SHP77 treated with DMSO at 0.1 percent for 48 hours (cell line): ENCODE measurements around the gene ALK.

Source experiments
- DNase-seq: peaks from one replicate; lab custom pipeline; 2025; lab: John Stamatoyannopoulos, UW

The ALK gene

DNA sequence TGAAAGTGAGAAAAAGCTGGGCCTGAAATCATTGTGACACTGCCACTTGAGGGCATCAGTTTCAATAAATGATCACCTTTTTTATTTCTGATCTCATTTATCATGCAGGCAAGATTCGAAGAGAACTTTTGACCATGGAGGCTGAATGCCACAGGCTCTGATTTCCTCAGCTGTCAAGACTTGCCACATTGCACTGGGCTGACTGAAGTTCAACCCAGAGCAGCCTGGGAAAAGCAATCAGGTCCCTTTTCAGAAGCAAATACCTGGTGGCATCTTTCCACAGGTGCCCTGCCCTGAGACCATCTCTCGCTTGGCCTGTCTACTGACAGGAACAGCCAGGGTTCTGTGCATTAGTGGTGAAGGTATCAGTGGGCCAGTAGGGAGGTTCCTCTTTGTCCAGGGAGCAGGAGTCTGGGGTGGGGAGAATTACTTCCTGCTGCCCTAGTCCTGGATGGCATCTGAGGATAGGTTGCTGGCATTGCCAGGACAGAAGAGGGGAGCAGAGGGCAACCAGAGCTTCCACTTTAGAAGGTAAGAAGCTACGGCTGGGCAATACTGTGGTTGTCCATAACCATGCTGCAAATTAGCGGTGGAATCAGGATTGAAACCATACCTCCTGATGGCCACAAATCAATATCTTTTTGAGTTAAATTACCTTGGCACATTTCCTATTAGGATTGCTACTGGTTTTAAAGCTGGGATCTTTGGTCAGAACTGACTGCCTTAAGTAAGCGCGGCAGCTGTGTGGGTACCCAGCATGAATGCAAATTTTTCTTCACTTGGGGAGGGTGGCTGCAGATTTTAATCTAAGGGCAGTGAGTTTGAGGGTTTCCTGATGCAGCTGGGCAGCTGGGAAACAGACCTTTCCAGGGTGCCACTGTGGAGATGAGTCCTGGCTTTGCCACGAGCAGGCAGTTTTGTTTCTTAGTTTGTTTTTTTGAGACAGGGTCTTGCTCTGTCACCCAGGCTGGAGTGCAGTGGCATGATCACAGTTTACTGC lies 394.5 kb downstream of the ALK start:
- DNase-seq: no peak

DNA sequence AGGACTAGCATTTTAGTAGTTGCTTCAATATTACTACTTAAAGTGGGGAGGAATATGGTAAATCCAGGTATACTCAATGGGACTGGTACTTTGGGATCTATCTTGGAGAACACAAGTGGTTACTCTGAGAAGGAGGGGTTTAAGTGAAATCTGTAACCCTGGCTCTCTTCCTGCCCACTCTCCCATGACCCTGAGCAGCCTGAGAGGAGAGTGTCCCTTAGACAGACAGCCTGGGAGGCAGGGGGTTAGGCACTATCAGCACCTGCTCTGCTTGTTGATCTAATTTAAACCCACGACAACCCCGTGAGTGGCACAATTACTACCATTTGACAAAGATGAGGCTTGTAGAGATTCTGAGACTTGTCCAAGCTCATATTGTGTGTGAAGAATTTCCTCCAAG lies 395.5 kb downstream of the ALK start:
- DNase-seq: no peak

DNA sequence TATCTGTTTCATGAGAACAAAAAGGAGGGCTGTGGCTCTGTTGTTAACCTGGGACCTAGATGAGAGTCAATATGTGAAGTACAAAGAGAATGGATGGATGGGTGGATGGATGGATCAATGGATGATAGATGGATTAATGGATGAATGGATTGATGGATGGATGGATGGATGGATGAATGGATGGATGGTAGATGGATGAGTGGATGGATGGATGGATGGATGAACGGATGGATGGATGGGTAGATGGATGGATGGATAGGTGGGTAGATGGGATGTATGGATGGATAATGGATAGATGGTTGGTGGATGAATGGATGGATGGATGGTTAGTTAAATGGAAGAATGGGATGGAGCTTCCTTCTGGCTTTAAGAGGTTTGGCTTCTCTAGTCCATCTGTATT lies 396.7 kb downstream of the ALK start:
- DNase-seq: no peak

DNA sequence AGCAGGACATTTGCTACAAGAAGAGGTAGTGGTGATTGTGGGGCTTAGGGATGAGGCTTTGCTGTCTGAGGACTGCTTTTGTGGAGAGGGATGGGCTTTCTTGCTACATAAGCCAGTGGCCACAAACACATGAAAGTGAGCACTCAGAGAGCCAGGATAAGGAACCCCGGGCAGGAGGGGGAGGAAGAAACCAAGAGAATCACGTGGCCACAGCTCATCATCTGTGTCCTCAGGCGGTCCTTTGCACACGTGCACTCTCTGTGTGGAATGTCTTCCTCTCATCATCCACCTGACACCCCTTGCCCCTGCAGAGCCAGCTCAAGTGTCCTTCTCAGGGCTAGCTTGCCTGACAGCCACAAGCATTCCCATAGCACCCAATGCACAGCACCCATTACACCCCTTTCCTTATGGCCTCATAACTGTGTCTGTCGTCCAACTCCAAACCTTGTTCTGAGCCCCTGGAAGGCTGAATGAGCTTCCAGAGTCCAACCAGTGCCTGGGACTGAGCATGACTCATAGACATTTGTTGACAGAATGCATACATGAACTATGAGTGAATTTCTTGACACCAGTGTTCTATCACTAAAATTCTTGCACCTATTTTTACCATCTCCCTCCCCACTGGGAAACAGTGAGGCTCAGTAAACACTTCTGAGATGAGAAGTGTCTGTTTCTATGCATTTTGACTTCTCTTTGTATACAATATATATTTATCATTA lies 398.3 kb downstream of the ALK start:
- DNase-seq: no peak

DNA sequence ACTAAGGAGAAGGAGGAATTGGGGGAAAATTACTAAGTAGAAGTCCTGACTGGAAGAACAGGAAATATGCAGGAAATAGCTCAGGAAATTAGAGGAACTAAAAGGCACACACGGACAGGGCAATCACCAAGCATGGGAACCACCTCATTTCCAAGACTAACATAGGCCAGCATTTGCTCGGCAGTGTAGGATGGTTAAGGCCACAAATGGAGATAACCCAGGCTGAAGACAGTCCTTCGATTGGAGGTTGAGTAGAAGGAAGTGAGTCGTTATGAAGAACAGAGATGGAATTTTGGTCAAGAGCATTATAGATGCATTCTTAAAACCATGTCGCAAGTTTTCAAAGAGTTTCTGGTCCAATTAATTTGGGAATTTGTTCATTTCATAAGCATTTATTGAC lies 401.4 kb downstream of the ALK start:
- no peak for DNase-seq

DNA sequence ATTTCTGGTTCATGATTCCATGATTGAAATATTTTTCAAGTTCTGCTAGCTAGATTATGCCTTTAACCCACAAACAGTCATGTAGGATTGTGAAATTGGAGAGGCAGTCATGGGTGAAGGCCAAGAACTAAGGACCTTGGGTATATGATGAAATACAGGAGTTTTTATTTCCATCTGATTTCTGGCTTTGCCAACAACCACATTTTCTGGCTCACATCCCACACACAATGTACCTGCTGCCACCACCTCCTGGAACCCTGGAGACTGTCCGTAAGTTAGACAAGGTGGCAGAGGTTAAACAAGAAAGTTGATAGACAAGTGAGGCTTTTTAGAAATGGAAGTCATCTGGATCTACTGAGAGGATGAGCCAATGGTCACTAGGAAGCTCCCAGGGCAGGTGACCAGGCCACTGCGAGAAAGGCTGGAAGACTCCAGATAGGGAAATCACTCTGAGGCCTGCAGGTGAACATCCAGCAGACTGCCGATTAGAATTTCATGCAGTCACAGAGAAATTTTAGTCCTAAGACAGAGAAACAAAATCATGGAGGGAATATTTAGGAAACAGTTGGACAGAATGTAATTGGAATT lies 402.0 kb downstream of the ALK start:
- no peak for DNase-seq

DNA sequence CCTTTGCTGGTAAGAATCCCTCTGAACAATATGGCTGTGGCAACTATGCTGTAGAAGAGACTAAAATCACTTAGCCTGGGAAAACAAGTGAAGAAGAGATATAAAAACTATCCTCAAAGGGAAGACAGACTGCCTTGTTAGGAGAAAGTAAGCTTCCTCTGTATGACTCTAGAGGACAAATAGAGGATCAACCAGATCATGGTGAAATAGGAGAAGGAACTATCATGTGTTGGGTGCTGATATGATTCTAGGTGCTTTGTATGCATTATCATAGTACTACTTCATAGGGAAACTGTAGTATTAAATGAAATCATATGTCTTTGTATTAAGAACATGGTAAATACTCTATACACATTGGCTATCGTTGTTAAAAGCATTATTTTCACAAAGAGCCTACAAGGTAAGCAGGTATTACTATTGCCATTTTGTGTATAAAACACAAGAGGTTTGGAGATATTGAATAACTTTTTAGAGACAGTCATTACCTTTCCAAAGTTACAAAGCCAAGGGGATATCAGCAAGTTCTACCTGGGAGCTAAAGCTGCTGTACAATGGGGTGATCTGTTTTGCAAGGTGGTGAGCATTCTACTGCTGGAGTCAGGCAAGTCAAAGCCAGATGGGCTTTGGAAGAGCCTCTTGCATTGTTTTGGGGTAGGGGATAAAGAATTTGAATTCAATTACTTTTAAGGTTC lies 402.6 kb downstream of the ALK start:
- DNase-seq: no peak

DNA sequence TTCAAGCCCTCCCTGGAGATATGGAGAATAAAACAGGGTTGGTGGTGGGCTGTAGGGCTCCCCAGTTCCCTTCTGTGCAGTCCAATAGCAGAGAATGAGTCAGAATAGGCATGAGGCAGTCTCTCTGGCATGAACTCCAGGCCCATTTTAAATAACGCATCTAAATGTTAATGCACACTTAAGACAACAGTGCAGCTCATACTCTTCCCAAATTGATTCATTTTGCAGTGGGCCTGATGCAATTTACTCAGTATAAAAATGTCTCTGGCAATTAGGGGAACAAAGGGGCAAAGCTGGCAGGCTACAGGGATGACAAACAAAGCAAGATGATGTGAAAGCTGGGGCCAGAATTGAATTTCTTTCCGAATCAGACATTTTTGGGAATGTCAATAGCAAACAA lies 403.4 kb downstream of the ALK start:
- no peak for DNase-seq

DNA sequence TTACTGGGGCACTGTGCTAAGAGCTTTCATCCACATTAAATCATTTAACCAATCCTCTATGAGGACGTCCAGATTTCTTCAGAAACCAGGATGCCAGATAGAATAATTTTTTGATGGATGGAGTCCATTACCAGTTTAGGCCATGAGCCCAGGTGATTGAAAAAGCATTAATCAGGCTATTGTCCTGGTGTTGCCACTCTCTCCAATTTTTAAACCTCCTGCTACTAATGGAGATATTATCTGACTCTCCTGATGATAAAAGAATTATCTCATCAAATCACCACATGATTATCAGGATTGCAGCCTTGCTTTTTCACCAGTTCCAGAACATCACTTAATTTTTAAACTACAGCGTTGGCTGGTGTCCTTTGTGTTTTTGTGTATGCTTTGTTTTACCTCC lies 404.0 kb downstream of the ALK start:
- no peak for DNase-seq

DNA sequence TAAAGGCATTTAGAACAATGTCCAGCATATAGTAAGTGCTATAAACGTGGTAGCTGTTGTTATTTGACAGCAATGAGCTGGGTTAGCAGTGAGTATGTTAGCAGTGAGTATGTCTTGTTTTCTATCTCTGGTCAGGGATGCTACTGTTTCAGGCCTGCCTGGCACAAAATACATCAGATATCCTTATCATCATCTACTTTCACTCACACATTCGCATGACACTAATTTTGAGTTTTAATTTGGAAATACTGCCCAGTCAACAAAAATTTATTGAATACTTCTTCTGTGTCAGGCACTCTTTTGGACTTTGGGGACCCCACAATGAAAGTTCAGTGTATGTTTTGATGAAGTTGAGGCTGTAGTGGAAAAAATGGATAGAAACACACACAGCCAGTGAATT lies 404.6 kb downstream of the ALK start:
- no peak for DNase-seq

DNA sequence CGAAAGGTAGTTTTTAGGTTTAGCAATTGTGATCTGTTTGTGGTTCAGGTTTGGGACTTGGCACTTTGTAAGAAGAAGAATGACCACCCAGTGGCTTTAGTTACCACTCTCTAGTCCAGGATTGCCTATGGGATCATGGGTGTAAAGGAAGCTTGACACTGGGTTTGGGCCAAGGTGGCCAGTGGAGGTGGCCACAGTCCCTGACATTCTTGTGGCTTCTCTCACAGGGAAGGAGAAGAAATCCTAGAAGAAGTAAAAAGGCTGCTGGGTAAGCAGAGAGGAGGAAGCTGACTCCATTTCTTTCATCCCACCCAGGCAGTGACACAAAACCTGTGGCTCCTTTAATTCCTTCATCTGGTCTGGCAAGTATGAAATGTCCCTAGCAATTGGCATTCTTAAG lies 411.5 kb downstream of the ALK start:
- DNase-seq: no peak

DNA sequence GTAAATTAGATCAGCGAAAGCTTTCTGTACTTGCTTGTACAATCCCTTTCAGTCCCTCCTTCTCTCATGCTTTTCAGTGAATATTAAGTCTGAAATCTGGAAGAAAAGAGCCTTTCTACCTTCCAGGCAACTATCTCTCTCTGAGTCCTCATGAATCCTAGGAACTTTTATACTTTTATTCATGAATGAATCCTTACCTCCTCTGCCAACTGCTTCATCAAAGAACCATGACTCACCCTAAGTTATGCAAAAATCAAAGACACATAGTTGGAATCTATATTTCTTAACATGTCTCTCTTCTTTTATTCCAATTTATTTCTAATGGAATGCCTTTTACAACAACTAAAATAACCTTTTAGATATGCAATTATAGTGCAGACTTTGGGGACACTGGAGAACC lies 412.0 kb downstream of the ALK start:
- DNase-seq: no peak

DNA sequence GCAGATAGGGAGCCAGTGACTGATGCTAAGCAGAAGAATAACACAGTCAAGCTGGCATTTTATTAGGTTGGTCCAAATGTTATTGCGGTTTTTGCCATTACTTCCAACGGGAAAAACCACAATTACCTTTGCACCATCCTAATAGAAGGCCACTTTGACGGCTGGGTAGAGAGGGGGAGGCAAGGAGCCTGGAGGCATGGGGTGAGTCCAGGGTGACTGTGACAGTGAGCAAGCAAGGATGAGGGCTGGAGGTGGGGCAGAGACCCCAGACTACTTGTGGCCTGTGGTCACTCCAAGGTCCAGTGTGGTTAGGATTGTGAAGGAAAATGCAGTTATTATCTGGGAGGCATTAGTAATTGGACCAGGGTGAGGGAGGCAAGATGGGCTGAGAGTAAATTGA lies 416.6 kb downstream of the ALK start:
- DNase-seq: no peak

DNA sequence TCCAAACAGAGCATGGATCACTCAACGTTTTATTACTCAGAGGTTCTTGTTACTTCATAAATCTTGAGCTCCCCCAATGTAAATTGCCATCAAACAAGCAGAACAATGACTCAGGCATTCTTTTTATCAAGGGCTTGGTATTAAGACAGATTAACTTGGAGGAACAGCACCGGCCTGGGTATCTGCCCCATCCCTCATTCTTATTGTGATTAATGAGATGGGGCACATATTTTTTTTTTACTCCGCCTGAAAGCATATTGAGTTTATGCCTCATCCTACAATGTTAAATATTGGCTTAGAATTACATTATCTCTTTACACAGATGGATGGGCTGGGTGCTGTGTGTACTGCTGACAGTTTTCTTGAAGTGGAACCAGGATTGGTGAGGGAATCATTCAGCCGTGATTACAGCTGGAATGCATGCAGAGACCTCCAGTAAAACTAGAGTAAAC lies 418.9 kb downstream of the ALK start:
- DNase-seq: no peak

DNA sequence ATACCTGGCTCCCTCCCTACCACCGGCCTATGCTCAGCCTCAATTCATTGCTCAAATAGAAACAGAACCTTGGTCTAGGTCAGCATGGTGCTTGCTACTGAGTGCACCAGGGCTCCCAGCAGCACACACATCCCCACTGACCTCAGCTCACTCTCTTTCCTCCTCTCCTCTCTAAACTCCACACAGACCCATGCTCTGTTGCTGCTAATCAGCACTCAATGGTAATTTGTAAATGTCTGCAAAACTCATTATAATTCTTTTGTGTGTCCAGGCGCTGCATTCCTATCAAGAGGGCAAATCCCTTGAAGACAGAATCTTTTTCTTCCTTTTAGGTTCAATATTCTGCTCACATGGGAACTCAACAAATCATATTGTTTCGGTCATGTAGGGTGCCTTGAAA lies 424.0 kb downstream of the ALK start:
- DNase-seq: no peak

DNA sequence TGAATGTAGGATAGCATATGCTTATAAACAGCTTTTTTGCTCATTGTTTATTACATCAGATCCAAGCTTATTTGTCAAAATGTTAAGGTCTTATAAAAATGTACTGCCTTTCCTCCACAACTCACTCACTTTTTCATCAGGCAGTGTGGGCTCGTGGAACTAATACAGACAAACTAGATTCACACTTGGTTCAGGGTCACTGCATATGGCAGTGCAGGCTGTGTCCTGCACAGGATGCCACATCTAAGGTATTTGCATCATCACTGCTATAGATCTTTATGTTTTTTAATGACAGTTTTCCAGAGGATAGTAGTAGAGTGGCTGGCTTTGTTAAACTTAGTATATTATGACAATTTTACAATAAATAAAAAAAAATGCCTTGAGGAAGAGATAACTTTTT lies 425.2 kb downstream of the ALK start:
- no peak for DNase-seq

DNA sequence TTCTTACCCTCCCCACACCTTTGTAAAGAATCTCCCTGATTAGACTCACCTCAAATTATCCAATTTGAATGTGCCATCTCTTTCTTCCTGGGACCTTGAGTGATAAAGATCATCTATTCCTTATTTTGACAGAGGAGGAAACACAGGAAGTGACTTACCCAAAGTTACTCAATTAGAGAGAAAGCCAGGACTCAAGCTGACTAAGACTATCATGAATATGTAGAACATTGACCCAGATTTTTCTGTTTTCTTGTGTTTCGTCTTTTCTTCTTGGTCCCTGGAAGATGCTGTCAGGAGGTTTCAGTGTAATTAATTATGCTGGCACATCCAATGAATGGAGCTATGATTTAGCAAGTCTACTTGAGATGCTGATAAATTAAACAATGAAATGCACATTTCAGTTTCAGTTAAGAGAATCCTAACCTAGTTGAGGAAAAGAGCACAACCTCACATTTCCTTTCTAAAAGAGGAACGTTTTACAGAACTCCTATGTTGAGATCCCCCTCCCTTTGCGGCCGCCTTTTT lies 425.8 kb downstream of the ALK start:
- DNase-seq: no peak

DNA sequence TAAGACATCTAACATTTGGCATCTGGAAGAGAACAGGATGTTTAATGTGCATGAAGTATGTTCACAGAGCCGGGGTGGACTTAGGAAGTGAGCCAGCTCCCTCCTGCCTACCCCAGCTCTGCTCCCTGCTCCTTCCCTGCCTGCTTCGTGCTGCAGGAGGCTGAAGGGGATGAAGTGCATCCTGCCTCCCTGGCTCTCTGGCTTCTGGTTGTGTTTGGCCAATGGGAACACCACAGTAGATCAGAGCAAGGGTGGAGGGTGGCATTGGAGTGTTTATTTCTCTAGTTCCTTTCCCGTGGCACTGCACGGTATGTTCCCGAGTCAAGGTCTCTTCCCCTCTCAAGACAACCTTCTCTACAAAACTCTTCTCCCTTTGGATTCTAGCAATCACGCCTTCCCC lies 426.3 kb downstream of the ALK start:
- DNase-seq: no peak

DNA sequence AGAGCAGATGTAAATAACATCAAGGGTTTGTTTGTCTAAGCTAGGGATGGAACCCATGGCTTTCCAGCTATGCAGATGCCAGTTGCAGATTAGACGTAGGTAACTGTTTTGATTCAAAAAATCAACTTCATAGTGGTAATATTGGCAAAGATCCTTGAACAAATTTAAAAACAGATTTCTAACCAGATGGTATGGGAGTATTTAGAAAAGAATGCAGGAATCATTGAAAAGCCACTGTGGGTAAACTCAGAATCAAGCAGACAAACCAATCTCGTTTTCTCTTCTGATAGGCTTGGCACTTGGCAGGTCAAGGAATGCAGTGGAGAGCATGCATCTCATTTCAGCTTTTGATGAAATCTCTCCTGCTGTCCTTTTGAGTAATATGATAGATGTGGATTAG lies 428.7 kb downstream of the ALK start:
- no peak for DNase-seq

DNA sequence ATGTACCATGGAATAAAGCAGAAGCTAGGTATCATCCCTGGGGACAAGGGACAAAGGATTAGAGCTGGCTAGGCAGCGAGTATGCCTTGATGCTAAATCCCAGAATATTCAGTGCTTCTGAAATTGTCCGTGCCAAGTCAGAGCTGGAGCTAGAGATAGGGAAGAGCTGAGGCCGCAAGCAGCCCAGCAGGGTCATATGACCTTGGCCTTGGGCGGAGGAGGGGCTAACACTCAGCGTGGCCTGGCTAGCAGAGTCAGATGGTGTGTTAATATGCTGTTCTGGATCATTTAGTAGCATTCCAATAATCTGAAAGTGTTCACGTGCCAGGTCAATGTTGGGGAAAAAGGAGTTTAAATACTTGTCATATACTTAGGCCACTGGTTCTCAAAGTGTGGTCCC lies 431.3 kb downstream of the ALK start:
- no peak for DNase-seq

DNA sequence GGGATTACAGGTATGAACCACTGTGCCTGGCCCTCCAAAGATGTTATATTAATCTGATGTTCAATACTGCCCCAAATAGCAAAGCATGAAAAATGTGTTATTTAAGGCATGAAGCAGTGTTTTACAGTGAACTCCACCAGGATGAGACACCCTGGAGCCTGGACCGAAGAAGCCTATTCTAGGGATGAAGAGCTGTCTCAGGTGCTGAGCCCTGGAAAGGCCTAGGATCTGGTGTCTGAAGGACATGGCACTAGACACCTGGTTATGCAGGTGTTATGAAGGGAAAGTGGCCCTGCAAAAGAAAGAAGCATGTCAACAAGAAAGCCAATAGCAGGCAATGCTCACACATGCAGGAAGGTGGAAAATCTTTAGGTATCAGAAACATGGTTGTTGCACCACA lies 431.8 kb downstream of the ALK start:
- DNase-seq: no peak

DNA sequence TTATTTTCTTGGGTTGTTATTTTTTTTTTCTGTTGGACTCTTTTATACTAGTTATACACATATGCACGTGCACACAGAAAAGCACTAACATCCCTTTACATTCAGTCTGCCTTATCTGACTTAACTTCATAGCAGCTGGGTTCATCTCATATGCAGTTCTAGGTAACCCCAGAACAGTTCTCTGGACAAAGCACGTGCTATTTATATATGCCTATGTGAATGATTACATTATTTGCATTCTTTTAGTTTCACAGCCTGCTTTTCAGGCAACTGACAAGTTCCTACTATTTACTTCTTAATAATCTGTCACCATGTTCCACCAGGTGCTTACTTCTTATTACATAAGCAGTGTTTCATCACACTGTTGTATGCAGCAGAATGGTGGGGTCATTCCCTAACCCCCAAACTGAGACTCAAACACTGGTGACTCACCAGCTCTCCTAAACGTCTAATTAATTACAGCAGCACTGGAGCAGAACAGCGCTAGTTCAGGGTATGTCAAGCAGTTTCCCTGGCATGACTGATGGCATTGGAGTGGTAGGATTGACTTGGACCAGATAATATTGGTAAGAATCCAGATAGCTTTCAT lies 433.3 kb downstream of the ALK start:
- no peak for DNase-seq
